GM21360 (cell line): ENCODE measurements around the gene PANX2.

Experiments used
- ATAC-seq: cut with Tn5 transposase; IDR thresholded peaks from one replicate; pipeline ENCODE4 v1.9.1; 2021; ENCODE audit warnings: mild to moderate bottlenecking, moderate library complexity; ENCODE audit not compliant: unreplicated experiment

Gene PANX2

DNA sequence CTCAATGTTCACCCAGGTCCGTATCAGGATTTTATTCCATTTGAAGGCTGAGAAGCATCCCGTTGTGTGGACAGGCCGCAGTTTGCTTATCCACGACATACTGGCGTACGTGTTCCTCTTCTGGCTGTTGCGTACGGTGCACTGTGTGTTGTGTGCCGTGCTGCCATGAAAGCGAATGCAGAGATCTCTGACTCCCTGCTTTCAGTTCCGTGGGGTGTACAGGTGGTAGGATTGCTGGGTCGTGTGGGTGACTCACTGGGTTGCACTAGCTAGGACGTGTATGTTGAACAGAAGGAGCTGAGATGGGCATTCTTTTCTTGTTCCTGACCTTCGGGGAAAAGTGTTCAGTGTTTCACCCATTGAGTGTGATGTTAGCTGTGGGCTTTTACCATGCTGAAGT lies 40.6 kb downstream of the PANX2 start:
- ATAC-seq: no peak

DNA sequence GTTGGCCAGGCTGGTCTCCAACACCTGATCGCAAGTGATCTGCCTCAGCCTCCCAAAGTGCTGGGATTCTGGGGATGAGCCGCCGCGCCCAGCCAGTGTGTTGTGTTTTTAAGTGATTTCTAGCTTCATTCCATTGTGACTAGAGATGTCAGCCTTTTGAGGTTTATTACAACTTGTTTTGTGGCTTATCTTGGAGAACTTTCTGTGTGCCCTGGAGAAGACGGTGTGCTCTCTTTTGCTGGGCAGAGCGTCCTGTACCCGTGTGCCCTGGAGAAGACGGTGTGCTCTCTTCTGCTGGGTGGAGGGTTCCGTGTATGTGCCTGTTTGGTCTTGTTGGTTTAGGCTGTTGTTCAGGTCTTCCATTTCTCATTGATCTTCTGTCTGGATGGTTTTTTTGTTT lies 42.7 kb downstream of the PANX2 start:
- no peak for ATAC-seq

DNA sequence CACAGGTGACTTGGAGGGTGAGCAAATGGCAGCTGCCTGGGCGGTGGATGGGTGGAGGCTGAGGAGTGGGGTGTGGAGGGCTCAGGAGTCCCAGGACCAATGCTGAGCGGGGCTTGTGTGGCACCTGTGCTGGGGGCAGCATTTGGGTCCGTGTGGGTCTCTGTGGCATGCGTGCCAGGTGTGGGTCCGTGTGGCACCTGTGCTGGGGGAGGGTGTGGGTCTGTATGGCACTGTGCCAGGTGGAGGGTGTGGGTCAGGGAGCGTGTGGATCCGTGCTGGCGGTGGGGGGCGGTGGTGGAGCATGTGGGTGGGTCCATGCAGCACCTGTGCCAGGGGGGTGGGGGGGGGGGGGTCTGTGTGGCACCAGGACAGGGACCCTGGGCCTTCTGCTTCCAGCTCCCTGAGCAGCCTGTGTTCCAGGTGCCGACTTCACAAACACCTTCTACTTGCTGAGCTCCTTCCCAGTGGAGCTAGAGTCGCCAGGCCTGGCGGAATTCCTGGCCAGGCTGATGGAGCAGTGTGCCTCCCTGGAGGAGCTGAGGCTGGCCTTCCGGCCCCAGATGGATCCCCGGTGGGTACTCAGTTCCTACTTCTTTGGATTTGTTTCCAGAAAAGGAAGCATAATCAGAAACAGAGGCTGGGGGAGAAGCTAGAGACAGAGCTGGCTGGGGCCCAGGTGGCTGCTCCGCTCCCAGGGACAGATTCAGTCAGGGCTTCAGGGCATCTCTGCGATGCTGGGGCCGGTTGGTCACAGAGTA lies 44.9 kb downstream of the PANX2 start:
- ATAC-seq: no peak

DNA sequence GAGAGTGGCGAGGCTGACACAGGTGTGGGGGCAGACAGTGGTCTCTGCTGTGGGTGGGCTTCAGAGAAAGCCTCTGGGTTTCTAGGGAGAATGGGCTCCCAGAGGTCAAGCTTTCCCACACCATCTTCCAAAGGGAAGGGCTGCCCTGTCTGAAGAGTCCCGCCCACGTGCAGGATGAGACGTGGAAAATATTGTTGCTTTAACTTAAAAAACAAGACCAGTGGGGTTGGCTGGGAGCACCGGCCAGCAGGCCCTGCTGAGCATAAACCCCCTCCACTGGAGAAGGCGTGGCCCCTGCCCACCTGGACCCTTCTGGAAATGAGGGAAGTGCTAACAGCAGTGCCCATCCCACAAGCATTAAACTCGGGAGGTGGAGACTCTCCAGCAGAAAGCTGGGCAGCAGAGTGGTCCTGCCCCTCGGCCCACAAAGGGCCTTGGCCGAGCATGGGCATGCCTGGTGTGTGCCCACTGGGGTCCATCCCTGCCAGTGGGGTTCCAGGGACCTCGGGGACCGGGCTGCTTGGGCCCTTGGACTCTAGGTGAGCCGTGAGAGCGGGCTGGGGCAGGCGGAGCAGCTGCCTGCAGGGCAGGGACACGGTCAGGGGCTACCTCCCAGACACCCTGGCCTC lies 45.6 kb downstream of the PANX2 start:
- no peak for ATAC-seq

DNA sequence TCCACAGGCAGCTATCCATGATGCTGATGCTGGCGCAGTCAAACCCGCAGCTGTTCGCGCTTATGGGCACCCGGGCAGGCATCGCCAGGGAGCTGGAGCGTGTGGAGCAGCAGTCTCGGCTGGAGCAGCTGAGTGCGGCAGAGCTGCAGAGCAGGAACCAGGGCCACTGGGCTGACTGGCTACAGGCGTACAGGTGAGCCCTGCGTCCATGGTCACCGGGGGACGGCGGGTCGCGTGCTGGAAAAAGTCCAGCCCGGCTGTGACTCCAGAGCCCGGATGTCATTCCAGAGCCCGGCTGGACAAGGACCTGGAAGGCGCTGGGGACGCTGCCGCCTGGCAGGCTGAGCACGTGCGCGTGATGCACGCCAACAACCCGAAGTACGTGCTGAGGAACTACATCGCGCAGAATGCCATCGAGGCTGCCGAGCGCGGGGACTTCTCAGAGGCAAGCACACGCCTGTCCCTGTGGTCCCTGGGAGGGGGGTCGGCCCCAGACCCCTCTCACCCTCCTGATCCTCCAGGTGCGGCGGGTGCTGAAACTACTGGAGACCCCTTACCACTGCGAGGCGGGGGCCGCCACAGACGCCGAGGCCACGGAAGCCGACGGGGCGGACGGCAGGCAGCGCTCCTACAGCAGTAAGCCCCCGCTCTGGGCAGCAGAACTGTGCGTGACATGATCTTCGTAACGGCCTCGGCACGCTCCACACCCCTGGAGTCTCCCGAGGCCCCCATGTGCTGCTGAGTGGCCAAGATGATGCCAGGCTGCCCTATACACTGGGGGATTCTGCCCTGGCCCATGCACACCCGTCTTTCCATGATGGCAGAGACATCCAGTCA lies 46.4 kb downstream of the PANX2 start:
- ATAC-seq: no peak

DNA sequence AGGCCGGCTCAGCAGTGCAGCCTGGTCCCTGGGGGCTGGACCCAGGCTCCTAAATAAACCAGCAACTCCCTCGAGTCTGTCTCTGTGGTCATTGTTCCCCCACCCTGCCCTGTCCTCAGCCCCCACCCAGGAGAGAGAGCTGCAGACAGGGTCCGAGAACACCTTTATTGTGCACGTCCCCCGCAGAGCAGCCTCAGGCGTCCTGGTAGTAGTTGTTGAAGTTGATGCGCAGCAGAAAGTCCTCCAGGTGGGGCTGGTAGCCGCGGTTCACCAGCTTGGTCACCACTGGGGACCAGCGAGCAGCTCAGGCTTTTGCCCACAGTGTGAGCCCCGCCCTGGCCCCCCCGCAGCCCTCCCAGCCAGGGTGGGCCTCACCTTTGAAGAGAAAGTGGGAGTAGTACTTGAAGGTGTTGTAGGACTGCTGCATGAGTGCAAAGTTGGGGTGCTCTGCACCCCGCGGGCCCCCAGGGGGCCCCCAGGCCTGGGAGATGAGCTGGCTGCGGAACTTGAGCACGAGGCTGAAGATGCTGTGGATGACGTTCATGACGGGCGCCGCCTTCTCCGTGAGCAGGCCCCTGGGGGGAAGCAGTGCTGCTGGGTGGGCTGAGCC lies 47.1 kb downstream of the PANX2 start:
- no peak for ATAC-seq

DNA sequence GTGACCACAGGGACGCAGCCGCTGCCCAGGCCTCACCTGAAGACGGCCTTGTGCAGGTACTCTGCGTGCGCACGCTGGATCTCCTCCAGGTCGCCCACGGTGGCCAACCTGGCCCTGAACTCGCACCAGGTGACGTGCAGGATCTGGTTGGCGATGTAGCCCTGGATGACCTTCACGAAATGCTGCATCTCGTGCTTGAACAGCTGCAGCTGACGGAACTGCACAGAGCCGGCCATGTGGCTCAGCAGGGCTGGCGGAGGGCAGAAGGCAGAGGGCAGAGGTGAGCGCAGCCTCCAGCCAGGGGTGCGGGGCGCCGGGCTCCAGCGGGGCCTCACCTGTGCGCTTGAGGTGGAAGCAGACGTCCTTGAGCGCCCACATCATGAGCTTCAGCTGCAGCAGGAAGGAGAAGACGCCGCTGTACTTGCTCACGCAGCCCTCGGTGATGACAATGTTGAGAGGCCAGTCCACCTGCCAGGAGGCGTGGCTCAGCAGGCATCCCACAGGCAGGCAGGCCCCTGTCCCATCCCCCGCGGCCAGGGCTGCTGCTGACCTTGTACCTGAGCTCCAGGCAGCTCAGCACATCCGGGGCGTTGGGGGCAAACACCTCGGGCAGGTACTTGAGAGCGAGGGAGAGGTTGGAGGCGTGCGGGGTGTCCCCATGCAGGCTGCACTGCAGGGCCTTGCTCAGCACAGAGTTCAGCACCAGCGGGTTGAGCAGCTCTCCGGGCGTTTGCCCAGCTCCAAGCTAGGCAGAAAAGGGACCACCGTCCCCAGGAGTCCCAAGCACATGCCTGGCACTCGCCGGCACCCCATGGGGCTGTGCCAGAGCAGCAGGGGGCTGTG lies 47.8 kb downstream of the PANX2 start:
- no peak for ATAC-seq

DNA sequence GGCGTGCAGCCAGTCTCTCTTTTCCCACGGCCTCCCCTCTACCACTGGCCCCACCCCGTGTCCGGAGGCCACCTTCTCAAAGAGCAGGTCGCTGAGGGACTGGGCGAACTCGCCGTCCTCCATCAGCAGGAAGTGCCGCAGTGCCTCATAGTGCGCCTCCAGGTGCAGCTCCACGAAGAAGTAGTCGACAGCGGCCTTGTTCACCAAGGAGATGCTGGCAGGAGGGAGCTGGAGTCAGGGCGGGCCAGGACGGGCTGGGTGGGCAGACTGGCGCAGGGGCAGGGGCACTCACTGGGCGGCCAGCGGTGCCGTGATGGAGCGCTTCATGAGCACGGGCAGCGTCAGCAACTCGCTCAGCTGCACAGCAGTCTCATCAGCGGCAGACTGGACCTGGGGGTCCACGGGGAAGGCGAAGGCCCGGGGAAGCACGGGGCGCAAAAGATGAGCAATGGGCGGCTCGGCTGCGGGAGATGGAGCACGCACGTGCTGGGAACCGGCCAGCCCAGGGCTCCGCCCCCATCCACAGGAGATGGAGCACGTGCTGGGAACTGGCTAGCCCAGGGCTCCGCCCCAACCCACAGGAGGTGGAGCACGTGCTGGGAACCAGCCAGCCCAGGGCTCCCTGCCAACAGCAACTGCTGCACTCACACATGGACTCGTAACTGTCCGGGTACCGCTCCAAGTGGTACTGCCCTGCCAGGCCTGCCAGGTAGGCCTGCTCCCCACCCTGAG lies 48.6 kb downstream of the PANX2 start:
- no peak for ATAC-seq

DNA sequence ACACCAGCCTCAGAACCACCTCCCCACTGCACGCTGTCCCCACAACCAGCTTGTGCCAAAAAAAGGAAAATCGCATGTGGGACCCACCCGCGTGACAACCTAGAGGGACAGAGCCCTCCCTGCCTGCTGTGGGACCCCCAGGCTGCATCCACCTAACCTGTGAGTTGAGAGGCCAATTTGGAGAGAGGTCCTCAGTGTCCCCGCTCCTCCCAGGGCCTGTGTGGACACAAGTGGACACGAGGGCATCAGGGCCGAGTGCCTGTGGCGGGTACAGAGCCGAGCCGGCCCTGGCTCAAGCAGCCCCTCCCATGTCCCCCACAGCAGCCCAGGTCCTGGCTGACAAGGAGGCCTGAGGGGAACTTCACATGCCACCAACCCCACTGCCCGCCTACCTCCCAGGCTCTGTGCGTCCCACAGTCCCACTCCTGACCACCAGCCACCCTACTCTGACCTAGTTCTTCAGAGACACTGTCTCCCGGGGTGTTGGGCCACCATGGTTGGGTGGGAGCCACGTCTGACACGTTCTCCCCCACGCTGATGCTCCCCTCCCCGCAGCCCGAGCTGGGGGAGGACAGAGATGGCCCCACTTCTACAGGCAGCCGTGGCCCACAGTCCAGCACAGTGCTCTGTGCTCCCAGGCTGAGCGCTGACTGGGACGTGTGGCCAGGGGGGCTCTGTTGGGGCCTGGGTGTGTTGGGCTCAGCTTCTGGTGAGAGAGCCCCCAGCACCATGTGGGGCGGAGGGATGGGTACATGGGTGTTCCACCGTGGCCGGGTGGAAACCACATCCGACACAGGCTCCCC lies 49.5 kb downstream of the PANX2 start:
- no peak for ATAC-seq

DNA sequence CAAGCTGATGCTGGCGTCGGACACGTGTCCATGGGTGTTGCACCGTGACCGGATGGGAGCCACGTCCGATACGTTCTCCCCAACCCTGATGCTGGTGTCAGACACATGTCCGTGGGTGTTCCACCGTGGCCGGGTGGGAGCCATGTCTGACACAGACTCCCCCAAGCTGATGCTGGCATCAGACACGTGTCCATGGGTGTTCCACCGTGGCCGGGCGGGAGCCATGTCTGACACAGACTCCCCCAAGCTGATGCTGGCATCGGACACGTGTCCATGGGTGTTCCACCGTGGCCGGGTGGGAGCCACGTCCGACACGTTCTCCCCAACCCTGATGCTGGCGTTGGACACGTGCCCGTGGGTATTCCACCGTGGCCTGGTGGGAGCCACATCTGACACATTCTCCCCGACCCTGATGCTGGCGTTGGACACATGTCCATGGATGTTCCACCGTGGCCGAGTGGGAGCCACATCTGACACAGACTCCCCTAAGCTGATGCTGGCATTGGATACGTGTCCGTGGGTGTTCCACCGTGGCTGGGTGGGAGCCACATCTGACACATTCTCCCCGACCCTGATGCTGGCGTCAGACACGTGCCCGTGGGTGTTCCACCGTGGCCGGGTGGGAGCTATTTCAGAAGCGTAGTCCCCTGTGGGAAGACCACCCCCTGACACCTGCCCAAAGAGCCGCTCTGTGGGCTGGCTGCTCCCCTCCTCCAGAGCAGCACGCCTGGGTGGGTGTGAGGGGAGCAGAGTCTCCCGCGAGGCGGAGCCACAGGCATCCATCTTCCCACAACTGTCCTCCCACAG lies 50.3 kb downstream of the PANX2 start:
- ATAC-seq: no peak

DNA sequence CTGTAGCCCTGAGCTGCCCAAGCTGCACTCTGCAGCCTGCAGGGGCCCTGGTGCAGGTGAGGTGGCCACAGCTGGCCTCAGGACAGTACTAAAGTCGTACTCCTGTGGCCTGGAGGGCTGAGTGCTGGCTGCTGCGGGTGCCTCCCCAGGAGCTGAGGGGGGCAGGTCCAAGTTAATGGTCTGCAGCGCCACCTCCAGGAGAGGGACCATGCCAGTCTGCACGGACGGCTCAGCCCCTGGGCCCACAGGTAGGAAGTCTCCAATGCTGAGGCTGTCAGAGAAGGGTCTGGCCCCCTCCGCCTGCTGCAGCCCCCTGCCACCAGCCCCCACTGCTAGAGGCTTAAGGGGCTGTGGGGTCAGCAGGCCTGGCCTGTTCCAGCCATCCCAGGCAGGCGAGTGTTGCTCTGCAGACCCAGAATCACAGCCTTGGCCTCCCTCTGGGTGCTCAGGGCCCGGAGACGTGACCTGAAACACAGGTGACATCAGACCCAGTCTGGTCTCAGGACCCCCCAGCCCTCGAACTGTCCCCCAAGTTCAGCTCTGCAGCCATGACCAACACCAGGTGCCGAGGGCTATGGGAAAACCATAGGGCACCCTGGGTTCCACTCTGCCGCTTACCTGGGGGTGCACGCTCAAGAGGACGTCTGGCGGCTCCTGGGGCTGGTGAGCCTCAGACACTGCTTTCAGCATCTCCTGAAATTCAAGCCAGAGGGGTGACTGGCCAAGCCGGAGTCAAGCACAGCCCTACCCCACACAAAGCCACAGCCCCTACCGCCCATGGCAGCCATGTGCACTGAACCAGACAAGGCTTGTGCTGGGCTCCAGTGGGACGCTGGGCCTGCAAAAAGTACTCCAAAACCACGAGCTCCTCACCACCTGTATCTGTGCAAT lies 51.1 kb downstream of the PANX2 start:
- no peak for ATAC-seq

DNA sequence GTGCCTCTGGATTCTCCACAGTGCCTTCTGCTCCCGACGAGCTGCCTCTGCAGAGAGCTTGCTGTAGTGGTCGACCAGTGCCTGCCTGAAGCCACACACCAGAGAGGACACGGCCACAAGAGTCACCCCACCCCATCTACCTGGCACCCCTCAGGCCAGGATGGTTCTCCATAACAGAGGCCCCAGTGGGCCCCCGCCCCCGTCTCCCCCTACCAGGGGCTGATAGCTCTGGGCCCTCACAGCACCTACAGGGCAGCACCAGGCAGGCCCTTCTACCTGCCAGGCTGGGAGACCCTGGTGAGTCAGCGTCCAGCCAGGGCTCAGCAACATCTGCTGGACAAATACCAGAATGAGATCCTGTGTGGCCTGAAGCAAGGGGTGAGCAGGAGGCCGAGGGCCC lies 52.0 kb downstream of the PANX2 start:
- no peak for ATAC-seq

DNA sequence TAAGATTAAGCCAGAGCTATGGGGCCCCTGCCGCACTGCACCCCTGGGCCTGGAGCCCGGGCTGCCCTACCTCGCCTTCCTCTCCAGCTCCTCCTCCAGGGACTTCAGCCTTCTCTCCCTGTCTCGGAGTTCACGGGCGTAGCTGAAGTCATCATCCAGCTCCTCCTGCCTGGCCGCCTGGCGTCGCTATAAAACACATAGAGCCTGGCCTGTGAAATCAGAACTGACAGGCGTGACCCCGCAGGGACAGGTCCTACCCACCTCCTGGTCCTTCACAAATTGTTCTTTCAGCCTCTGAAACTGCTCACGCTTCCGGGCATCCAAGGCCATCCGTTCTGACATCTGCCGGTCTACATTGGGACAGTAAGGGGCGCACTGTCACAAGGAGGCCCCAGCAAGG lies 53.5 kb downstream of the PANX2 start:
- ATAC-seq: no peak

DNA sequence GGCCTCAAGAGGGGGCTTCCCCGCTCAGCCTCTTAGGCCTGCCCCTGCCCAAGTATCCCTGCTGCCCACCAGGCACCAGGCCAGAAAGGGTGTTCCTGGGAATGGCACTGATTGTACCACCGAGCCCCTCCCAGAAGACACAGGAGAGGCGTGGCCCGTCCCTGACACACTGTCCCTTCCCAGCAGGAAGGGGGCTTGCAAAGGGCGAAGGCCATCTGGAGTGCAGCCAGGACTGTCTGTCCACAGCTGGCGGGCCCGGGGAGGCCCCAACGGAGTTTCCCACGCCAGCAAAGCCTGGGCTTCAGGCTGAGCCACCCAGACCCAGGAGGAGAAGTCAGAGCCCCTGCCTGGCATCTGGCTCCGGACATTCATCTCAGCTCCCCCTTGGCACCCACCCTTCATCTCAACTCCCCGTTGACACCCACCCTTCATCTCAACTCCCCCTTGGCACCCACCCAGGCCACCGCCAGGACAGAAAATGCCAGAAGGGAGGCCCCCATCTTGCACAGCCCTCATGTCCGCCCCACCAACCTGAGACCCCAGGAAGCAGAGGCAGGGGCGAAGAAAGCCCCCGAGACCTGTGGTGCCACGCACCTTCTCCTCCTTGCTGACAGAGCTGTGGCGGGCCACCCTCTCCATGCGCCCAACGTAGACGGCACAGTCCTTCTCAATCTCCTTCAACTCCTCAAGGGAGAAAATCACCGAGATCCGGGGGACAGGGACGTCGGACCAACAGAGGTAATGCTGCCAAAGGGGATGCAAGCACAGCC lies 54.9 kb downstream of the PANX2 start:
- no peak for ATAC-seq

DNA sequence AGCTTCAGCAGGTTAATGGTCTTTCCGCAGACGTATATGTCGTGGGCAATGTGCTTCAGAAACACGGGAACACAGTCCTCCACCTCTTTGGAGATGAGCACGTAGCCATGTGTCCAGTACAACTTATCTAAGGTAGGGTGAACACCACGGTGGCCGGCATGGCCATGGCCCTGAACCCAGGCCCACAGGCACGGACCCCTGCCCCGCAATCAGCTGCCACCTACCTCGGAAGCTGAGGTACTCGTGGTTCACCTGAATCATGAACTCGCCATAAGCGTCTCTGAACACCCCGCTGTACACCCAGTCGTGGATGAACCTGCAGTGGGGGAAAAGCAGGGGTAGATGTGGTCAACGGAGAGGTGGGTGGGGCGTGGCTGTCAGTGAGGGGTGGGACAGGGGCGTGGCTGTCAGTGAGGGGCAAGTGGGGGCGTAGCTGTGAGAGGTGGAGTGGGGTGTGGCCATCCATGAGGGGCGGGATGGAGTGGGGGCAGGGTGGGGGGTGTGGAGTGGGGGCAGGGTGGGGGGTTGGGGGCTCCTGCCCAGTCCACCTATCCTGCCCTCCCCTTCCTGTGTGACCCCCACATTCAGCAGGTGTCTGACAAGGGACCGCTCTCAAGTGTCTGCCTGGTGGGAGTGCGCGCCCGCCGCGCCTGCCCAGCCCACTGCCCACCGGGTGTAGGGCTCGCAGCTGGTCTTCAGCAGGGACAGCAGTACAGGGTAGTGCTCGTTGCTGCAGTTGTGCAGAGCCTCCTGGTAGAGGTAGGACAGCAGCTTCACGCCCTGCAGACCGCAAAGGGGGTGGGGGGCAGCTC lies 55.7 kb downstream of the PANX2 start:
- no peak for ATAC-seq

DNA sequence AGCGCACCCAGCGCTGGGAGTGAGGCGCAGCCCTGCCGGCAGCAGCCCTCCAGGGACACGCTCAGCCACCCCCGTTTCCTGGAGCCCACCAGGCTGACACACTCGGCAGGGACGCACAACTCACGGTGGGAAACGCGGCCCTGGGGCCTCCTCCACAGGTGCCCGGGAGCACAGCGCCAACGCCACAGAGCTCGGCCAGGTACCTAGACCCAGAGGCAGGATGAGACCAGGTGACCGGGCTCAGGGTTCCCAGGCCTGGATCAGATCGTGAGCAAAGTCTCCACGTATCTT lies 56.3 kb downstream of the PANX2 start:
- no peak for ATAC-seq
